Right lobe of liver (tissue), 6 donors: ENCODE data around the gene CAPN13. TPM values are rescaled to one million over a fixed set of nuclear protein-coding genes. Genes with fewer than 3 reads are reported as not detected.

Experiments
- ATAC-seq, 4 donors: fragments of 200-7000 bp; cut with Tn5 transposase; one replicate each; pipeline ENCODE4 v1.9.1; 2020; ENCODE audit warnings: mild to moderate bottlenecking in 4 of 4, moderate library complexity in 4 of 4
- DNase-seq, 3 donors: peaks; one replicate each; pipeline ENCODE4 v3.0.0-alpha.2; 2020
- H3K27ac ChIP-seq, 3 donors: fragments of 200-600 bp; one replicate each; pipeline ENCODE4 v1.8.0; 2022
- H3K27me3 ChIP-seq, 2 donors: fragments of 200-600 bp; one replicate each; pipeline ENCODE4 v1.8.0; 2022
- H3K36me3 ChIP-seq, 4 donors: fragments of 200-600 bp; sonication (generic) in 1 of 4; one replicate each; pipeline versions ENCODE4 v1.5.1 to v1.8.0; 2017 to 2022; ENCODE audit warnings: control low read depth in 1 of 4
- H3K4me1 ChIP-seq, 4 donors: fragments of 200-600 bp; sonication (generic) in 1 of 4; one replicate each; pipeline versions ENCODE4 v1.5.1 to v1.8.0; 2017 to 2022; ENCODE audit warnings: control low read depth in 1 of 4
- H3K4me3 ChIP-seq, 3 donors: fragments of 200-600 bp; one replicate each; pipeline ENCODE4 v1.8.0; 2022
- H3K9me3 ChIP-seq, 4 donors: fragments of 200-600 bp; sonication (generic) in 1 of 4; one replicate each; pipeline versions ENCODE4 v1.5.1 to v1.8.0; 2017 to 2022; ENCODE audit warnings: control low read depth in 1 of 4
- POLR2A ChIP-seq: fragments of 450-650 bp; IDR thresholded peaks from one replicate; pipeline ENCODE4 v1.6.1; 2017; ENCODE audit warnings: antibody characterized with exemption, mild to moderate bottlenecking
- WGBS: methylation state at CpG from one replicate; pipeline ENCODE4 v1.1.6; 2018; ENCODE audit warnings: low coverage, low lambda C conversion rate; ENCODE audit not compliant: insufficient coverage; ENCODE audit errors: missing lambda C conversion rate; 5-methylcytosine and 5-hydroxymethylcytosine counted together
- intact Hi-C, 2 donors: fragments of 100-400 bp; cut with DNase I; formaldehyde crosslinking; loops; one replicate each; pipeline versions ENCODE4 v1.11.2 to v1.14.1; 2022
- total RNA-seq, 6 experiments: library from RNA; depleted of rRNA in 2 of 6; stranded (reverse); fragments of >200 nt in 2 of 6; fragmentation: NEBNext Ultra II Directional in 3 of 6; extraction: Animal tissue kit (Norgen Biotek cat#: 25700) in 3 of 6; gene quantifications; one replicate each; pipeline versions ENCODE4 v1.1.0 to v1.2.4, GENCODE V29; 2016 to 2023
- TF ChIP-seq, protein P1 (sequence below), 4 donors: fragments of 200-600 bp in 3 of 4; fragments of 450-650 bp in 1 of 4; IDR thresholded peaks; one replicate each; pipeline versions ENCODE4 v1.5.1 to v1.8.0; 2016 to 2022; ENCODE audit warnings: antibody characterized with exemption in 4 of 4, mild to moderate bottlenecking in 2 of 4
- donor health status: DM: no; HTN: yes; CAD: no.
- donor health status: DM: no; HTN: no; CAD: no.
- donor health status: DM: no; HTN: no; CAD: no.
- donor health status: DM: no; HTN: yes; CAD: no.
- donor health status: DM: no; HTN: yes; CAD: no.

CAPN13 gene
- total RNA-seq, 6 experiments from 2014 or later = 0.09 to 3.8 (median 1.00) TPM; not detected in 2

DNA sequence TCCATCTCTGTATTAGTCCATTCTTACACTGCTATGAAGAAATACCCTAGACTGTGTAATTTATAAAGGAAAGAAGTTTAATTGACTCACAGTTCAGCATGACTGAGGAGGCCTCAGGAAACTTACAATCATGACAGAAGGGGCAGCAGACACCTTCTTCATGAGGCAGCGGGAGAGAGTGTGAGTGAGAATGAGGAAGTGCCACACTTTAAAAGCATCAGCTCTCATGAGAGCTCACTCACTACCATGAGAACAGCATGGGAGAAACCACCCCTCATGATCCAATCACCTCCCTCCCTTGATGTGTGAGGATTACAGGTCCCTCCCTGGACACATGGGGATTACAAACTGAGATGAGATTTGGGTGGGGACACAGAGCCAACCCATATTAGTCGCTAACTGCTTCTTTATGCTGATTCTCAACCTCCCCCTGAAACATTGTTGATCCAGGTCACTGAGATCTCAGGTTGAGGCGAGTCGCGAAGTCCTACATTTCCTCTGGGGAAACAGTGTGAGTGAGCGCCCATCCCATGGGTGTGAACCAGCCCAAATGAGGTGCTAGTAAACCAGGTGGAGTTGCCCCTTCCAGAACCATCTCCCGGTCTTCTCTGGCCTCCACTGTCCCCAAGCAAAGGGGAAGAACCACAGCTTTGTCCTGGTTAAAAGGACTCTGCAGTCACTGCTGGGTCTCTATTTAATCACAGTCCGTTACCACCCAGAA is 123.8 kb downstream of the CAPN13 start:
- Histone ChIP-seq H3K4me1 (no peaks in the 10 kb centered on the region), H3K36me3 (no peaks in the 10 kb centered on the region), H3K27me3 (no peaks in the 10 kb centered on the region), H3K4me3 (no peak overlapping the region), H3K9me3 (no peaks in the 10 kb centered on the region), H3K27ac (no peak overlapping the region)
- intact Hi-C loops = no loop called here
- TF ChIP-seq, protein P1, sequence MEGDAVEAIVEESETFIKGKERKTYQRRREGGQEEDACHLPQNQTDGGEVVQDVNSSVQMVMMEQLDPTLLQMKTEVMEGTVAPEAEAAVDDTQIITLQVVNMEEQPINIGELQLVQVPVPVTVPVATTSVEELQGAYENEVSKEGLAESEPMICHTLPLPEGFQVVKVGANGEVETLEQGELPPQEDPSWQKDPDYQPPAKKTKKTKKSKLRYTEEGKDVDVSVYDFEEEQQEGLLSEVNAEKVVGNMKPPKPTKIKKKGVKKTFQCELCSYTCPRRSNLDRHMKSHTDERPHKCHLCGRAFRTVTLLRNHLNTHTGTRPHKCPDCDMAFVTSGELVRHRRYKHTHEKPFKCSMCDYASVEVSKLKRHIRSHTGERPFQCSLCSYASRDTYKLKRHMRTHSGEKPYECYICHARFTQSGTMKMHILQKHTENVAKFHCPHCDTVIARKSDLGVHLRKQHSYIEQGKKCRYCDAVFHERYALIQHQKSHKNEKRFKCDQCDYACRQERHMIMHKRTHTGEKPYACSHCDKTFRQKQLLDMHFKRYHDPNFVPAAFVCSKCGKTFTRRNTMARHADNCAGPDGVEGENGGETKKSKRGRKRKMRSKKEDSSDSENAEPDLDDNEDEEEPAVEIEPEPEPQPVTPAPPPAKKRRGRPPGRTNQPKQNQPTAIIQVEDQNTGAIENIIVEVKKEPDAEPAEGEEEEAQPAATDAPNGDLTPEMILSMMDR (IDR thresholded peaks at IDR 0.05) = no peak
- no peak for TF ChIP-seq POLR2A
- ATAC-seq (no peak), DNase-seq (peak in 1 of 3 donors; percentile 26)
- 90% methylated on average over 7 of the region's 8 CpGs for WGBS

DNA sequence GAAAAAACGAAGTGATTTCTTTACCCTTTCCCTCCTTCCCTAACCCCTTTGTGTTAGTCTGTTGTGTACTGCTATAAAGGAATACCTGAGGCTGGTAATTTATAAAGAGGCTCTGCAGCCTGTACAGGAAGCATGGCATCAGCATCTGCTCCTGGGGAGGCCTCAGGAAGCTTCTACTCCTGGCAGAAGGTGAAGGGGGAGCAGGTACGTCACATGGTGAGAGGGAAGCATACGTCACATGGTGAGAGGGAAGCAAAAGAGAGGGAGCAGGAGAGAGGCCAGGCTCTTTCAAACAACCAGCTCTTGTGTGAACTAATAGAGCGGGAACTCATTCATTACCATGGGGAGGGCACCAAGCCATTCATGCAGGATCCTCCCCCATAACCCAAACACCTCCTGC is 126.2 kb downstream of the CAPN13 start:
- ATAC-seq (no peak), DNase-seq (no peak)
- 67% methylated on average over 3 of the region's 4 CpGs for WGBS

DNA sequence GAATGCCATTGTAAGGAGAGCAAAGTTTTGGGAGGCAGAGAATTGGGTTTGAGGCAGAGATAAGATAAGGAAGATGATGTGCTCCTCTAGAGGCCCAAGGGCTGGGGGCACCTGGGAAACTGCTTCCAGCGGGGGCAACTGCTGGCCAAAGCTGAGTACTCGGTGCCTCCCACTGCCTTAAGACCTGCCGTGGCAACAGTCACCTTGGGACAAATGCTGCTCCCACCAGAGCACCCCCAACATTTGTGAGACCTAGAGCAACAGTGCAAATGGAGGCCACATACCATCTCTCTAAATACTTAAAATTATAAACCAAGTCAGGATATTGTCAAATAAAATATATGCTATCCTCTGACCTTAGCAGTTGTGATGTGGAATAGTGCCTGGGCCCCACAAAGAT is 127.1 kb downstream of the CAPN13 start:
- no peaks in the 10 kb centered on the region for H3K9me3 ChIP-seq
- intact Hi-C loops = no loop called here

More for the DNA sequence above, 126.2 kb downstream of the CAPN13 start:
- Histone ChIP-seq H3K27ac (no peak overlapping the region), H3K4me1 (no peaks in the 10 kb centered on the region), H3K36me3 (no peaks in the 10 kb centered on the region), H3K27me3 (no peaks in the 10 kb centered on the region), H3K9me3 (no peaks in the 10 kb centered on the region), H3K4me3 (no peak overlapping the region)
- no peak for TF ChIP-seq POLR2A
- TF ChIP-seq, protein P1 (IDR thresholded peaks at IDR 0.05) = no peak
- intact Hi-C loops = no loop called here

DNA sequence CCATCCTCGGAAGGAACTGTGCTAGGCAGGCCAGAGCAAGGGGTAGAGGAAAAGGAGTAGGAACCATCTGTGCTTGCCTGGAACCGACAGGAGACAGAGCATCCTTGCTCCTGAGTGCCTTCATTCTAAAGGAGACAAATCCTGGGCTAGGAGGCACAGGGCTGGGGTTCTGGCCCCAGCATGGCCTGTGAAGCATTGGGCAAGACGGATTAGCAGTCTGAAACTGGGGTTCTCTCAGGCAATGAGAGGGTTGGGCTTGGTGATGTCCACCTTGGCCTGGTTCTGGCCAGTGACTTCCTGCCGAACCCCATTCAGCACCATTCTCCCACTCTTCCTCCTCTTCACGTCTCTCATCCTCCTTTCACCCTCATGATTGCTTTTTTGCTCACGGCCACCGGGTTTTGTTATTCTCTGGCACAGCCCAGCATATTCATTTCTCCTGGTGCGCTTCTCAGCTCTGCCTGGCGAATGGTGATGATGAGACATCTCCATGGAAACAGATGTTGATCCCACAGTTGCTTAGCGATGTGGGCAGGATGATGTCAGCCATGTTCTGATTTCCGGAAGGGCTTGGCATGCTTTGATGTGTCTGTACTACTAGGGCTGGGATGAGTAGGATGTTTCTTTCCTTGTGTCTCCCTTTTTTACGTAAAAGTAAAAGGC is 127.7 kb downstream of the CAPN13 start:
- DNase-seq = peak in 1 of 3 donors; percentile 32
- Histone ChIP-seq H3K9me3 (no peaks in the 10 kb centered on the region), H3K4me1 (no peaks in the 10 kb centered on the region)

More for the DNA sequence above, 127.1 kb downstream of the CAPN13 start:
- Histone ChIP-seq H3K36me3 (no peaks in the 10 kb centered on the region), H3K4me1 (no peaks in the 10 kb centered on the region), H3K27me3 (no peaks in the 10 kb centered on the region), H3K27ac (no peak overlapping the region), H3K4me3 (no peak overlapping the region)
- 77% methylated on average over 2 of the region's 3 CpGs for WGBS
- TF ChIP-seq POLR2A = no peak
- TF ChIP-seq, protein P1 (IDR thresholded peaks at IDR 0.05) = no peak
- DNase-seq (no peak), ATAC-seq (no peak)

More for the DNA sequence above, 127.7 kb downstream of the CAPN13 start:
- no peak for ATAC-seq
- H3K27ac ChIP-seq = no peak overlapping the region
- intact Hi-C loops = no loop called here
- no peak overlapping the region for H3K4me3 ChIP-seq
- 80% methylated on average over 10 of the region's 12 CpGs for WGBS
- TF ChIP-seq, protein P1 (IDR thresholded peaks at IDR 0.05) = no peak
- TF ChIP-seq POLR2A = no peak
- H3K36me3 ChIP-seq = no peaks in the 10 kb centered on the region
- H3K27me3 ChIP-seq = no peaks in the 10 kb centered on the region
